ENCODE data around the gene GARIN6.
"Not testable (repeated sequence)": the region's sequence is repeated elsewhere in the genome, so short reads cannot be mapped to it uniquely, and the experiment has no call there.

GARIN6 gene

DNA sequence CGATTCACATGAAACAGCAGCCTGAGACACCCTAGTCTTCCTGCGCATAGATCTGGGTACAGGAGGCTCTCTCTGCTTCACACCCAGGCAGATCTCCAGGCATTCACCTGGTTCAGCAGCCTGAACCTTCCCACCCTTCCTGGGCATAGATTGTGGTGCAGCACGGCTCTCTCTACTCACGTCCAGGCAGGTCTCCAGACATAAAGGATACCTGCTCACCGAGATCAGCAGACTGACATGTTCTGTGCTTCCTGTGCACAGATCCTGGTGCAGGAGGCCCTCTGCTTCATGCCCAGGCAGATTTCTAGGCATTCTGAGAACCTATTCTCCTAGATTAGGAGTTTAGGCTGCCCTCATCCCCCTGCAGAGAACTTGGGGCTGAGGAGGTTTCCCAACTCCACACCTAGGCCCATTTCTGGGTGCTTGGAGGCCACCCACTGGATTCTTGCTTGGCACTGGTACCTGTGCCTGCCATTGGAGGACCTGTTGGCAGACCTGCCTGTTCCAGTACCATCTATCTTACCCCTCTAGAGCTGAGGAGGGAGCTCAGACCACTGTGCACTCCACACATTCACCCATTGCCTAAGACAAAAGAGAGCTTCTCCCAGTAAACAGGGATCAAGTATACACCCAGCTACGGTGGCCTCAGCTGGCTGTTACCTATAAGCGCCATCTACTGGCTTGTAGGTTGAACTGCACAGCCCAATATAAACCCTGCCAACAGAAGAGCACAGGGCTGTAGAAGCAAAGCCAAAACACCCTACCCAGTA lies 28.0 kb upstream of the GARIN6 start:
- DNase-seq (ENCODE audit: low read depth), result peak; percentile 50
- TF ChIP-seq, protein P1, sequence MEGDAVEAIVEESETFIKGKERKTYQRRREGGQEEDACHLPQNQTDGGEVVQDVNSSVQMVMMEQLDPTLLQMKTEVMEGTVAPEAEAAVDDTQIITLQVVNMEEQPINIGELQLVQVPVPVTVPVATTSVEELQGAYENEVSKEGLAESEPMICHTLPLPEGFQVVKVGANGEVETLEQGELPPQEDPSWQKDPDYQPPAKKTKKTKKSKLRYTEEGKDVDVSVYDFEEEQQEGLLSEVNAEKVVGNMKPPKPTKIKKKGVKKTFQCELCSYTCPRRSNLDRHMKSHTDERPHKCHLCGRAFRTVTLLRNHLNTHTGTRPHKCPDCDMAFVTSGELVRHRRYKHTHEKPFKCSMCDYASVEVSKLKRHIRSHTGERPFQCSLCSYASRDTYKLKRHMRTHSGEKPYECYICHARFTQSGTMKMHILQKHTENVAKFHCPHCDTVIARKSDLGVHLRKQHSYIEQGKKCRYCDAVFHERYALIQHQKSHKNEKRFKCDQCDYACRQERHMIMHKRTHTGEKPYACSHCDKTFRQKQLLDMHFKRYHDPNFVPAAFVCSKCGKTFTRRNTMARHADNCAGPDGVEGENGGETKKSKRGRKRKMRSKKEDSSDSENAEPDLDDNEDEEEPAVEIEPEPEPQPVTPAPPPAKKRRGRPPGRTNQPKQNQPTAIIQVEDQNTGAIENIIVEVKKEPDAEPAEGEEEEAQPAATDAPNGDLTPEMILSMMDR (IDR thresholded peaks at IDR 0.05; ENCODE audit: insufficient read depth, low read depth, low read length, missing control alignments), result peak; percentile 68
- H3K4me3 ChIP-seq (ENCODE audit: low read length), result no peak overlapping the region

DNA sequence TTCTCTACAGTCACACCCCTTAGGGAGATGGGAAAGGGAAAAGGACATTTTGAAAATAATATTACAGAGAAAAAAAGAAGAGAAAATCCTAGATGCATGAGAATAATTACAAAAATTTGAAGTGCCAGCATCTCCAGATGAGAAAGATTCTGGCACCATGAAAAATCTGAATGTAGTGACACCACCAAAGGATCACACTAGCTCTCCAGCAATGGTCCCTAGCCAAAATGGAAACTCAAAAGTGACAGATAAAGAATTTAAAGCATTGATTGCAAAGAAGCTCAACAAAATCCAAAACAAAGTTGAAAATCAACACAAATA lies 27.4 kb upstream of the GARIN6 start:
- DNase-seq (ENCODE audit: low read depth), result no peak
- H3K4me3 ChIP-seq (ENCODE audit: low read length), result no peak overlapping the region
- TF ChIP-seq, protein P1 (IDR thresholded peaks at IDR 0.05; ENCODE audit: insufficient read depth, low read depth, low read length, missing control alignments), result no peak

DNA sequence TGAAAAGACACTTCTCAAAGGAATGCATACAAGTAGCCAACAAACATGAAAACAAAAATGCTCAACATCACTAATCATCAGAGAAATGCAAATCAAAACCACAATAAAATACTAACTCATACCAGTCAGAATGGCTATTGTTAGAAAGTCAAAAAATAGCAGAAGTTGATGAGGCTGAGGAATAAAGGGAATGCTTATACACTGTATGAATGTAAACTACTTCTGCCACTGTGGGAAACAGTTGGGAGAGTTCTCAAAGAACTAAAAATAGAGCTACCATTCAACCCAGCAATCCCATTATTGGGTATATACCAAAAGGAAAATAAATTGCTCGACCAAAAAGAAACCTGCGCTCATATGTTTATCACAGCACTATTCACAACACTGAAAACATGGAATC lies 23.0 kb upstream of the GARIN6 start:
- DNase-seq (ENCODE audit: low read depth); H3K4me3 ChIP-seq (ENCODE audit: low read length): not testable (repeated sequence)

DNA sequence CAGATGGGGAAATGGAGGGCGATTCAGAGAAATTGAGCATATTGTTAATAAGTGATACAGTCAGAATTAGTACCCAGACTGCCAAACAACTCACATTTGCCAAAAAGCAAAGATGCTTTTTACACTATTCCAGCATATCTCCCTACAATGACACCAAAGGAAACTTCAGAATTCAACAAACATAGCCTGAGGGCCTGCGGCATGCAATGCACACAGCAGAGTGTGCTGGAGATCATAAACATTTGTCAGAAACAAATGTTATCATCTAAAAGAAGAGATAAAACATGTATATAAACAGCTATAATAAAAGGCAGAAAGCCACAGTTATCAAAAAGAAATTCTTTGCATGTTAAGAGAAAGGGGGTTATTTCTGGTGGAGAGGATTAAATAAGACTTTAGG lies 20.1 kb upstream of the GARIN6 start:
- TF ChIP-seq, protein P1 (IDR thresholded peaks at IDR 0.05; ENCODE audit: insufficient read depth, low read depth, low read length, missing control alignments), result no peak
- no peak overlapping the region for H3K4me3 ChIP-seq (ENCODE audit: low read length)
- no peak for DNase-seq (ENCODE audit: low read depth)

DNA sequence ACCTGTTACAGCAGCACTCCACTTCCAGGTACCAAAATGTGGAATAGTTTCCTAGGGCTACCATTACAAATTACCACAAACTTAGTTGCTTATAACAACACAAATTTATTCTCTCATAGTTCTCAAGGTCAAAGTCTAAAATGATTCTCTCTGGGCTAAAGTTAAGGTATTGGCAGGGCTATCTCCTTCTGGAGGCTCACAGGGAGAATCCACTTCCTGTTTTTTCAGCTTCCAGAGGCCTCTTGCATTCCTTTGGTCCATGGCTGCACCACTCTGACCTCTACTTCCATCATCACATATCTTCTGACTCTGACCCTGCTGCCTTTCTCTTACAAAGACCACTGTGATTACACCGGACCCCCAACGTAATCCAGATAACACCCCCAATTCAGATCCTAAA lies 2.9 kb upstream of the GARIN6 start:
- no peak overlapping the region for H3K4me3 ChIP-seq (ENCODE audit: low read length)
- TF ChIP-seq, protein P1 (IDR thresholded peaks at IDR 0.05; ENCODE audit: insufficient read depth, low read depth, low read length, missing control alignments), result no peak
- no peak for DNase-seq (ENCODE audit: low read depth)

DNA sequence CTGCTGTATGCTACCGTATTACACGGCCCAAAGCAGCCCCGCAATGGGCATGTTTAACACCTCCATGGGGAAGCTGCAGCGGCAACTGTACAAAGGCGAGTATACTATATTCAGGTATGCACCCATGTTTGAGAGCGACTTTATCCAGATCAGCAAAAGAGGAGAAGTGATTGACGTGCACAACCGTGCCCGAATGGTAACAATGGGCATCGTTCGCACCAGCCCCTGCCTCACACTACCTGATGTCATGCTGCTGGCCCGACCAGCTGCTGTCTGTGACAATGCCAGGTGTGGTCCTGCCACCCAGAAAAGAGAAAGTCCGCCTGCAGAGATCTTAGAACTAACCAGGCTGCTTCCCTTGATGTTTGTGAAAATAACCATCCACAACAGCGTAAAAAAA lies 630 bp downstream of the GARIN6 start:
- H3K4me3 ChIP-seq (ENCODE audit: low read length), result no peak overlapping the region
- no peak for DNase-seq (ENCODE audit: low read depth)
- TF ChIP-seq, protein P1 (IDR thresholded peaks at IDR 0.05; ENCODE audit: insufficient read depth, low read depth, low read length, missing control alignments), result no peak

DNA sequence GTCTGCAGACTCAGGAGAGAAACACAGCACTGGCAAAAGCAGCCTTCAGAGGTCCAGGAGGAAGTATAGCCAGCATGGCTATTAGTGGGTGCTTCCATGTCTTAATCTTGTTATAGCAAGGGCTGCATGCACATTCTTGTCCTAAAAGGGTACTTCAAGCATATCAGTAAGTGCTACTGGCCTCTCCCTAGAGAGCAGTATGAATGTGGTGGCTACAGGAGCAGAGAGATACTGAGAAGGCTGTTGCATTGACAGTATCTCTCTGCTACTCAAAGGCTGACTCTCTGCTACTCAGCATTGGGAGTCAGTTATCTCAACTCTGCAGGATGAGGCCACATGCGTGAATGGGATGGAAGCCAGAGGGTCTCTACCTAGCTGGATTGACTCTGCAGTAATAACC lies 2.0 kb downstream of the GARIN6 start:
- no peak overlapping the region for H3K4me3 ChIP-seq (ENCODE audit: low read length)
- TF ChIP-seq, protein P1 (IDR thresholded peaks at IDR 0.05; ENCODE audit: insufficient read depth, low read depth, low read length, missing control alignments), result no peak
- DNase-seq (ENCODE audit: low read depth), result no peak
